Activated CD8-positive, alpha-beta T cell treated with anti-CD3 and anti-CD28 coated beads for 36 hours (primary cell): ENCODE measurements around the gene ZC2HC1B. TPM values are rescaled to one million over a fixed set of nuclear protein-coding genes. Genes with fewer than 3 reads are reported as not detected.

ENCODE experiments used
- ATAC-seq: fragments of 200-7000 bp; cut with Tn5 transposase; one replicate; pipeline ENCODE4 v1.10.0; 2021; ENCODE audit warnings: mild to moderate bottlenecking, moderate library complexity
- CTCF ChIA-PET: fragments of 350-600 bp; sonication (Branson Sonifier 250); formaldehyde crosslinking; loops from one replicate; lab custom pipeline; 2021; ENCODE audit warnings: antibody characterized with exemption; lab: Charles Lee
- POLR2A ChIA-PET: fragments of 350-600 bp; sonication (Branson Sonifier 250); formaldehyde crosslinking; loops from one replicate; lab custom pipeline; 2021; ENCODE audit warnings: antibody characterized with exemption; lab: Charles Lee
- DNase-seq: peaks from one replicate; pipeline ENCODE4 v3.0.0-alpha.2; 2020
- H3K27ac Mint-ChIP-seq: one replicate; pipeline ENCODE4 v1.8.0; 2021; ENCODE audit warnings: mild to moderate bottlenecking, mixed read lengths
- H3K27me3 Mint-ChIP-seq: one replicate; pipeline ENCODE4 v1.8.0; 2021; ENCODE audit warnings: mixed read lengths
- H3K36me3 Mint-ChIP-seq: one replicate; pipeline ENCODE4 v1.8.0; 2021; ENCODE audit warnings: low read depth, mixed read lengths
- H3K4me1 Mint-ChIP-seq: one replicate; pipeline ENCODE4 v1.8.0; 2021; ENCODE audit warnings: low read depth, mixed read lengths
- H3K4me3 Mint-ChIP-seq: one replicate; pipeline ENCODE4 v1.8.0; 2021; ENCODE audit warnings: mild to moderate bottlenecking, moderate library complexity, mixed read lengths
- H3K9me3 Mint-ChIP-seq: one replicate; pipeline ENCODE4 v1.8.0; 2021; ENCODE audit warnings: mixed read lengths
- CTCF ChIP-seq: fragments of 200-600 bp; IDR thresholded peaks from one replicate; pipeline ENCODE4 v1.8.0; 2022; ENCODE audit warnings: antibody characterized with exemption, mild to moderate bottlenecking
- intact Hi-C: fragments of 100-400 bp; cut with micrococcal nuclease; formaldehyde crosslinking; loops from one replicate; pipeline ENCODE4 v1.10.0; 2022
- total RNA-seq, 2 experiments: library from RNA; stranded (reverse); gene quantifications; one replicate each; pipeline ENCODE4 v1.2.3, GENCODE V29; 2021

Gene ZC2HC1B
- total RNA-seq, 2 experiments from 2014 or later = not detected

- intact Hi-C loops = no loop called here
- Mint-ChIP-seq H3K4me1 (no peaks in the 10 kb centered on the region), H3K36me3 (peaks cover 4% of the 10 kb centered on the region), H3K4me3 (no peak overlapping the region), H3K27me3 (no peaks in the 10 kb centered on the region), H3K9me3 (no peaks in the 10 kb centered on the region), H3K27ac (no peak overlapping the region)
- DNase-seq (no peak), ATAC-seq (no peak)
- ChIA-PET CTCF (interaction anchor here (1.6 to 4.6 kb wide), 3 partner anchors 8 to 11 kb away, joined by 6 to 26 read pairs (median 6); no protein-coding TSS in a partner anchor), POLR2A (interaction anchor here (1.5 kb wide), 1 partner anchor 100 kb away, joined by 3 read pairs; no protein-coding TSS in a partner anchor)
- TF ChIP-seq CTCF = no peak
Measured at GRCh38 chr6:143950875-143951274, 86.6 kb downstream of the ZC2HC1B start.

GRCh38 chr6:143952060-143952778 is 87.9 kb downstream of the ZC2HC1B start:
- DNase-seq (no peak), ATAC-seq (no peak)
- TF ChIP-seq CTCF = no peak
- H3K9me3 Mint-ChIP-seq = no peaks in the 10 kb centered on the region
- peaks cover 3% of the 10 kb centered on the region for H3K36me3 Mint-ChIP-seq
- ChIA-PET CTCF (interaction anchor here (2.0 to 5.0 kb wide), 4 partner anchors 9 to 61 kb away, joined by 6 to 25 read pairs (median 14); no protein-coding TSS in a partner anchor), POLR2A (interaction anchor here (1.3 kb wide), 1 partner anchor 35 kb away, joined by 3 read pairs; no protein-coding TSS in a partner anchor)
- no peak overlapping the region for H3K4me3 Mint-ChIP-seq
- no peaks in the 10 kb centered on the region for H3K27me3 Mint-ChIP-seq
- intact Hi-C loops = no loop called here
- no peaks in the 10 kb centered on the region for H3K4me1 Mint-ChIP-seq
- no peak overlapping the region for H3K27ac Mint-ChIP-seq

GRCh38 chr6:143952947-143953701 is 88.8 kb downstream of the ZC2HC1B start:
- no peaks in the 10 kb centered on the region for H3K9me3 Mint-ChIP-seq
- H3K27ac Mint-ChIP-seq = no peak overlapping the region
- ChIA-PET CTCF (interaction anchor here (1.3 to 5.0 kb wide), 4 partner anchors 10 to 60 kb away, joined by 3 to 25 read pairs (median 14); no protein-coding TSS in a partner anchor), POLR2A (interaction anchor here (1.3 kb wide), 1 partner anchor 34 kb away, joined by 3 read pairs; no protein-coding TSS in a partner anchor)
- ATAC-seq (no peak), DNase-seq (no peak)
- intact Hi-C loops = no loop called here
- TF ChIP-seq CTCF = no peak
- H3K27me3 Mint-ChIP-seq = no peaks in the 10 kb centered on the region
- no peaks in the 10 kb centered on the region for H3K36me3 Mint-ChIP-seq
- no peaks in the 10 kb centered on the region for H3K4me1 Mint-ChIP-seq
- no peak overlapping the region for H3K4me3 Mint-ChIP-seq

- H3K36me3 Mint-ChIP-seq = no peaks in the 10 kb centered on the region
- H3K27me3 Mint-ChIP-seq = no peaks in the 10 kb centered on the region
- H3K27ac Mint-ChIP-seq = no peak overlapping the region
- H3K4me1 Mint-ChIP-seq = no peaks in the 10 kb centered on the region
- ChIA-PET CTCF (interaction anchor here (1.3 to 5.0 kb wide), 4 partner anchors 11 to 59 kb away, joined by 3 to 25 read pairs (median 14); no protein-coding TSS in a partner anchor), POLR2A (no interaction called here)
- ATAC-seq (no peak), DNase-seq (no peak)
- intact Hi-C loops = no loop called here
- H3K9me3 Mint-ChIP-seq = no peaks in the 10 kb centered on the region
- TF ChIP-seq CTCF = no peak
- no peak overlapping the region for H3K4me3 Mint-ChIP-seq
Measured at GRCh38 chr6:143953922-143954321, 89.6 kb downstream of the ZC2HC1B start.
